DMS 273 treated with DMSO at 0.1 percent for 48 hours (cell line): ENCODE results near the gene HSPB6.
"Not testable (repeated sequence)": the region's sequence is repeated elsewhere in the genome, so short reads cannot be mapped to it uniquely, and the experiment has no call there.

Experiments
- DNase-seq: peaks from one replicate; lab custom pipeline; 2025; lab: John Stamatoyannopoulos, UW

HSPB6 gene

DNA sequence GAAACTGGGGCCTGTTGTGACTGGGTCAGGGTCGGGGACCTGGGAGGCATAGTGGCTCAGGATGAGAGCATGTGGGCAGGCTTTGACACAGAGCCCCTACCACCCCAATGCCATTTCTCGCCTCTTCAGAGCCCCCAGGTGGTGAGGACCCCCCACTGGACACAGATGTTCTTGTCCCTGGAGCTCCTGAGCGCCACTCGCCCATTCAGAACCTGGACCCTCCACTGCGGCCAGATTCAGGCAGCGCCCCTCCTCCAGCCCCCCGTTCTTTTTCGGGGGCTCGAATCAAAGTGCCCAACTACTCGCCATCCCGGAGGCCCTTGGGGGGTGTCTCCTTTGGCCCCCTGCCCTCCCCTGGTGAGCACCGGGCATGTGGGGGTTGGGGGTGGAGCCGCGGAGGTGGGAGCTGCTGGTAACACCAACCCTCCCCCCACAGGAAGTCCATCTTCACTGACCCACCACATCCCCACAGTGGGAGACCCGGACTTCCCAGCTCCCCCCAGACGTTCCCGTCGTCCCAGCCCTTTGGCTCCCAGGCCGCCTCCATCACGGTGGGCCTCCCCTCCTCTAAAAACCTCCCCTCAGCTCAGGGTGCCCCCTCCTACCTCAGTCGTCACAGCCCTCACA, 24.9 kb downstream of the HSPB6 start:
- DNase-seq, result no peak

DNA sequence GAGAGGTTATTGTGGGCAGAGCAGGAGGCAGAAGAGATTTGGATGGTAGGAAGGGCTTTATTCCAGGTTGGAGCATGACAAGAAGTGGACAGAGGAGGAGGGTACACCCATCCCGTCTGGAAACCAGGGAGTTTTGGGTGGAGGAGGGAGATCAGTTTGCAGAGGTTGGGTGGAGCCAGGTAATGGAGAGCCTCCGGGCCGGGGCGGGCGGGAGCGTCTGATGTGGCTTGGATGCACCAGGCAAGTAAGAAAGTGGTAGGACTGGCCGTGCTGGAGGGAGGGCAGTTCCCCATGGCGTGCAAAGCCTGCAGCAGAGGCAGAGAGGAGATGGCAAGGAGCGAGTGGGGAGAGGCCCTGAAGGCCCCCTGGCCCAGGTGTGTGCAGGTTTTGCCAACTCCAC, 25.5 kb downstream of the HSPB6 start:
- DNase-seq, result no peak

DNA sequence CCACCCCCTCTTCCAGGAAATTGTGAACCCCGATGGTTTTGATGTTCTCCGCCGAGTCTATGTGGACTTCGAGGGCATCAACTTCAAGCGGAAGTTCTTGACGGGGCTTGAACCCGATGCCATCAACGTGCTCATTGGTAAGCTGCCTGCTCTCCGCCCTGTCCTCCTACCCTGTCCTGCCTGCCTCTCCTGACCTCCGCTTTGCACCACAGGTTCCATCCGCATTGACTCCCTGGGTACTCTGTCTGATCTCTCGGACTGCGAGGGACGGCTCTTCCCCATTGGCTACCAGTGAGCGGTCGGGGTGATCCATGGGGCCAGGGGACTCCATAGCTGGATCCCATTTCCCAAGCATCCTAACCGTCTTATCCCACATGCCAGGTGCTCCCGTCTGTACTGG, 26.5 kb downstream of the HSPB6 start:
- no peak for DNase-seq

DNA sequence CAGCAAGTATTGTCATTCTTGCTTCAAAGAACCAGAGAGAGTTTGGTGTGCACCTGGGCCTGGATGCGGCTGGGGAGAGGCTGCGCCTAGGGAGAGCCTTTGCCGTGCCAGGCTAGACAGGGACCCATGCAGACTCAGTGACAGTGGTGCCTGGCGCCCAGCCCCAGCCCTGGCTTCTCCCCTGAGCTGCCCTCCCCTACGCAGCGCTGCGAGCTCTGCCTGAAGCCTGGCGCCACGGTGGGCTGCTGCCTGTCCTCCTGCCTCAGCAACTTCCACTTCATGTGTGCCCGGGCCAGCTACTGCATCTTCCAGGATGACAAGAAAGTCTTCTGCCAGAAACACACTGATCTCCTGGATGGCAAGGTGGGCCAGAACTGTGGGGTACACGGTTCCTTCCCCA, 27.1 kb downstream of the HSPB6 start:
- no peak for DNase-seq

DNA sequence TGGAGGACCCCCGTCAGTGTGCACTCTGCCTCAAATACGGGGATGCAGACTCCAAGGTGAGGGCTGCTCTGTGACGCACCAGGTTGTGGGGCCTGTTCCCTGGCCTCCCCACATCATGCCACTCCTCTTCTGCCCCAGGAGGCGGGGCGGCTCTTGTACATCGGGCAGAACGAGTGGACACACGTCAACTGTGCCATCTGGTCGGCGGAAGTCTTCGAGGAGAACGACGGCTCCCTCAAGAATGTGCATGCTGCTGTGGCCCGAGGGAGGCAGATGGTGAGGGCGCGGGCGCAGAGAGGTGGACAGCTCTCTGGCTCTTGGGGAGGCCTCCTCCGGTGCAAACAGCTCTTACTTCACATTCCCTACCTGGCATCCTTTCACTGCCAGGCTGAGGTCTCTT, 27.8 kb downstream of the HSPB6 start:
- no peak for DNase-seq

DNA sequence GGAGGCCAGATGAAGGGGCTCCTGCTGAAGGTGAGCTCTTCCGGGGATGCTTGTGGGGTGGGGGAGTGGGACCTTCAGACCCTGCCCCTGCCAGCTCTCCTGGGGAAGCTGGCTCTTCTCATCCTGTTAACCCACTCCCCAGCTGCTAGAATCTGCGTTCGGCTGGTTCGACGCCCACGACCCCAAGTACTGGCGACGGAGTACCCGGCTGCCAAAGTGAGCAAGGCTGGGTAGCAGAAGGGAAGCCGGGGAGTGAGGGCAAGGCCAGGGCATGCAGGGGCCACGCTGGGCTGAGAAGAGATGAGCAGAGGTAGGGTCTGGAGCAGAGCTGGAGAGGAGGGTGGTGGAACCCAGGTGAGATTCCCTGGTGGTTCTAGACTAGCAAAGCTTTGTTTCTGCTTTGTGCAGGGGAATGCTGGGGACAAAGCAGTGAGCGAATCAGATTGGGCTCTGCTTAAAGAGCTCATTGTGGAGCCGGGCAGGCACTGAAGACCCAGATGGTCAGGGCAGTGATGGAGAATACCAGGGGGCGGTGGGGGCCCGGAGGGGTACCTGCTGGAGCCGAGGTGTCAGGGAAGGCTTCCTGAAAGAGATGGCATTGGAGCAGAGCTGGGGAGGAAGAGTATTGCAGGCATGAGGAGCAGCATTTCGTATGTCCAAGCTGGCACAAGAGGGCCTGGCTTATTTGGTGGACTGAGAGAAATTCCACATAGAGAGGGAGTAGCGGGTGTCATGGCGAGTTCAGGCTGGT, 28.7 kb downstream of the HSPB6 start:
- DNase-seq, result no peak

DNA sequence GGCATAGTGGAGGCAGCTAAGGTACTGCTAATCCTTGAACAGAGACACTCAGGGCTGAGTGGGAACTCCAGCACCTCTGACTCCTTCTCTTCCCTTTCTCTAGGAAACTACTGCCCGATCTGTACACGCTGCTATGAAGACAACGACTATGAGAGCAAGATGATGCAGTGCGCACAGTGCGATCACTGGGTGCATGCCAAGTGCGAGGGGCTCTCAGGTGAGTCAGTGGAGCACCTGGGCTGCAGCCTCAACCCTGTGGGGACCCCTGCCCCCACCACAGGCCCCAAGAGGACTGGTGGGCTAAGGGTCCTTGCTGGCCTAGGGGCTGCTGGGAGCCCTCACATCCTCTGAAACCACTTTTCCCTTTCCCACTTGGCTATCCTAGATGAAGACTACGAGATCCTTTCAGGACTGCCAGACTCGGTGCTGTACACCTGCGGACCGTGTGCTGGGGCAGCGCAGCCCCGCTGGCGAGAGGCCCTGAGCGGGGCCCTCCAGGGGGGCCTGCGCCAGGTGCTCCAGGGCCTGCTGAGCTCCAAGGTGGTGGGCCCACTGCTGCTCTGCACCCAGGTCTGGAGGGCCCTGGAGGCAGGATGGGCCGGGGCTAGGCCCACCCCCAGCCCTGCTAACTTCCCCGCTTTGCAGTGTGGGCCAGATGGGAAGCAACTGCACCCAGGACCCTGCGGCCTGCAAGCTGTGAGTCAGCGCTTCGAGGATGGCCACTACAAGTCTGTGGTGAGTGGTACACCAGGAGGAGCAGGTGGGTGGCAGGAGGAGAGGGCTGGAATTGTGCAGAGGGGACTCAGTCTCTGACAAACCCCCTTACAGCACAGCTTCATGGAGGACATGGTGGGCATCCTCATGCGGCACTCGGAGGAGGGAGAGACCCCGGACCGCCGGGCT, 29.5 kb downstream of the HSPB6 start:
- no peak for DNase-seq

DNA sequence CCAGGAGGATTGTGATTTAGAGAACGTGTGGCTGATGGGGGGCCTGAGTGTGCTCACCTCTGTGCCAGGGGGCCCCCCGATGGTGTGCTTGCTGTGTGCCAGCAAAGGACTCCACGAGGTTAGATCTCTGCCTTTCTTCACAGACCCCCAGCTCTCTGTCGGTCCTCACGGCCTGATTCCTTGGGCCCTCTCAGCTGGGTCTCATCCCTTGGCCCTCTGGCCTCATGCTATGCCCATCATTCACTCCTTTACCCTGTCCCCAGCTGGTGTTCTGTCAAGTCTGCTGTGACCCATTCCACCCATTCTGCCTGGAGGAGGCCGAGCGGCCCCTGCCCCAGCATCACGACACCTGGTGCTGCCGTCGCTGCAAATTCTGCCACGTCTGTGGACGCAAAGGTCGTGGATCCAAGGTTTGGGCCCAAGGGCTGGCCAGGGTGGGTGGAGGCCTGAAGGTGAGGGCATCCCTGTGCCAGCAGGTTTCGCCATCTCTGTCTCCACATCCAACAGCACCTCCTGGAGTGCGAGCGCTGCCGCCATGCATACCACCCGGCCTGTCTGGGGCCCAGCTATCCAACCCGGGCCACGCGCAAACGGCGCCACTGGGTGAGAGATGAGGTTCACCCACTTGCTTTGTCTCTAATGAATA, 31.5 kb downstream of the HSPB6 start:
- no peak for DNase-seq

DNA sequence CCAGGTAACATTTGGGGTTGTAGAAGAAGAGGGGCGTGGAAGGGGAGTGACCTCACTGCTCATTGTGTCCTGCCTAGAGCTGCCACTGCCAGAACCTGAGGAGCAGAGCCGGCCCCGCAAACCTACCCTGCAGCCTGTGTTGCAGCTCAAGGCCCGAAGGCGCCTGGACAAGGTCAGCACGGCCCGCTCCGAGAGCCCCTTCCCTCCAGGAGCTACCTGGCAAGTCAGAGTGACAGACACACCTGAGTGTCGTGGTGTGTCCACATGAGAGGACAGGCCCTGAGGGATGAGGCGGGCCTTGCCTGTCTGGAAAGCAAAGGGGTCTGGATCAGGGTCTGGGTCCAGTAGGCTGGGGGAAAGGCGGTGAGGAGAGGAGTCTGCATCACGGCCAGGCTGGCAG, 32.3 kb downstream of the HSPB6 start:
- no peak for DNase-seq

DNA sequence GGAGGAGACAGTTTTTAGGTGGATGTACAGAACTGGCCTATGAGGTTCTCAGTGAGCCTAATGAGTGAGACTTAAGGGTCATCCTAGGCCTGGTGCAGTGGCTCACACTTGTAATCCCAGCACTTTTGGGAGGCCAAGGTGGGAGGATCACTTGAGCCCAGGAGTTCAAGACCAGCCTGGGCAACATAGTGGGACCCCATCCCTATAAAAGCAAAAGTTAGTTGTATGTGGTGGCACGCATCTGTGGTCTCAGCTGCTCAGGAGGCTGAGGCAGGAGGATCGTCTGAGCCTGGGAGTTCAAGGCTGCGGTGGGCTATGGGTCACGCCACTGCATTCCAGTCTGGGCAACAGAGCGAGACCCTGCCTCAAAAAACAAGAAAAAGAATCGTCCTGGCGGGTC, 32.7 kb downstream of the HSPB6 start:
- DNase-seq, result not testable (repeated sequence)

DNA sequence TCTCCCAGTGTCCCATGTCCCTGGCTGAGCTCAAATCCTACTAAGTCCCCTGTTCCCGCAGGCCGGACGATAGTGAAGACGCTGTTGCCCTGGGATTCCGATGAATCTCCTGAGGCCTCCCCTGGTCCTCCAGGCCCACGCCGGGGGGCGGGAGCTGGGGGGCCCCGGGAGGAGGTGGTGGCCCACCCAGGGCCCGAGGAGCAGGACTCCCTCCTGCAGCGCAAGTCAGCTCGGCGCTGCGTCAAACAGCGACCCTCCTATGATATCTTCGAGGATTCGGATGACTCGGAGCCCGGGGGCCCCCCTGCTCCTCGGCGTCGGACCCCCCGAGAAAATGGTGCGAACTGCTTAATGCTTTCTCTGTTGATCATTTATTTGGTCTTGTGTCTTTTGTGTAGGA, 33.2 kb downstream of the HSPB6 start:
- DNase-seq, result no peak

DNA sequence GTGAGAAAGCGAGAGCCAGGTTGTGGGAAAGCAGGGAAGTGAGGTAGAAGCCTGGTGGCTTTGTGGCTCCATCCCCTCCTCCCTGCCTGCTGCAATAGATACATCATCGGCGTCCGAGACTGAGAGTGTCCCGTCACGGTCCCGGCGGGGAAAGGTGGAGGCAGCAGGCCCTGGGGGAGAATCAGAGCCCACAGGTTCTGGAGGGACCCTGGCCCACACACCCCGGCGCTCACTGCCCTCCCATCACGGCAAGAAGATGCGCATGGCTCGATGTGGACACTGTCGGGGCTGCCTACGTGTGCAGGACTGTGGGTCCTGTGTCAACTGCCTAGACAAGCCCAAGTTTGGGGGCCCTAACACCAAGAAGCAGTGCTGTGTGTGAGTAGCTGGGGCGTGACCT, 33.9 kb downstream of the HSPB6 start:
- DNase-seq, result no peak

DNA sequence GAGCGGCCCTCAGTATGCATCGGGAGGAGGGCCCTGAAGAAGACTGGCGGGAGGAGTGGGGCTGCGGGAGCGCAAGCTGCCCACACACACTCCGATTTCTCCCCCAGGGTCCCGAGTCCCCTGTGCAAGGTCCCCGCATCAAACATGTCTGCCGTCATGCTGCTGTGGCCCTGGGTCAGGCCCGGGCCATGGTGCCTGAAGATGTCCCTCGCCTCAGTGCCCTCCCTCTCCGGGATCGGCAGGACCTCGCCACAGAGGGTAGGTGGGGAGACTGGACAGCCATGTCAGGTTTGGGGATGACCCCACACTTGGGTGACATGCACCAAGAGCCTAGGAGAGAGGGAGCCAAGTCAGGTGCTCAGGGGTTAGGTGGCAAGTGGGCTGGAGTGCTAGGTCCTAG, 34.4 kb downstream of the HSPB6 start:
- DNase-seq, result no peak

DNA sequence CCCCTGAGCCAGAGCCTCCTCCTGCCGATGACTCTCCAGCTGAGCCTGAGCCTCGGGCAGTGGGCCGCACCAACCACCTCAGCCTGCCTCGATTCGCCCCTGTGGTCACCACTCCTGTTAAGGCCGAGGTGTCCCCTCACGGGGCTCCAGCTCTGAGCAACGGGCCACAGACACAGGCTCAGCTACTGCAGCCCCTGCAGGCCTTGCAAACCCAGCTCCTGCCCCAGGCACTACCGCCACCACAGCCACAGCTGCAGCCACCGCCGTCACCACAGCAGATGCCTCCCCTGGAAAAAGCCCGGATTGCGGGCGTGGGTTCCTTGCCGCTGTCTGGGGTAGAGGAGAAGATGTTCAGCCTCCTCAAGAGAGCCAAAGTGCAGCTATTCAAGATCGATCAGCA, 35.5 kb downstream of the HSPB6 start:
- no peak for DNase-seq

DNA sequence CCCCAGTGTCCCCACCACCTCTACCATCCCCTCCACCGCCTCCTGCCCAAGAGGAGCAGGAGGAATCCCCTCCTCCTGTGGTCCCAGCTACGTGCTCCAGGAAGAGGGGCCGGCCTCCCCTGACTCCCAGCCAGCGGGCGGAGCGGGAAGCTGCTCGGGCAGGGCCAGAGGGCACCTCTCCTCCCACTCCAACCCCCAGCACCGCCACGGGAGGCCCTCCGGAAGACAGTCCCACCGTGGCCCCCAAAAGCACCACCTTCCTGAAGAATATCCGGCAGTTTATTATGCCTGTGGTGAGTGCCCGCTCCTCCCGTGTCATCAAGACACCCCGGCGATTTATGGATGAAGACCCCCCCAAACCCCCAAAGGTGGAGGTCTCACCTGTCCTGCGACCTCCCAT, 36.2 kb downstream of the HSPB6 start:
- DNase-seq, result no peak

DNA sequence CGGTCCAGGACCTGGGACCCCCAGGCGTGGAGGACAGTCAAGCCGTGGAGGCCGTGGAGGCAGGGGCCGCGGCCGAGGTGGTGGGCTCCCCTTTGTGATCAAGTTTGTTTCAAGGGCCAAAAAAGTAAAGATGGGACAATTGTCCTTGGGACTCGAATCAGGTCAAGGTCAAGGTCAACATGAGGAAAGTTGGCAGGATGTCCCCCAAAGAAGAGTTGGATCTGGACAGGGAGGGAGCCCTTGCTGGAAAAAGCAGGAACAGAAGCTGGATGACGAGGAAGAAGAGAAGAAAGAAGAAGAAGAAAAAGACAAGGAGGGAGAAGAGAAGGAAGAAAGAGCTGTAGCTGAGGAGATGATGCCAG, 36.7 kb downstream of the HSPB6 start:
- no peak for DNase-seq

DNA sequence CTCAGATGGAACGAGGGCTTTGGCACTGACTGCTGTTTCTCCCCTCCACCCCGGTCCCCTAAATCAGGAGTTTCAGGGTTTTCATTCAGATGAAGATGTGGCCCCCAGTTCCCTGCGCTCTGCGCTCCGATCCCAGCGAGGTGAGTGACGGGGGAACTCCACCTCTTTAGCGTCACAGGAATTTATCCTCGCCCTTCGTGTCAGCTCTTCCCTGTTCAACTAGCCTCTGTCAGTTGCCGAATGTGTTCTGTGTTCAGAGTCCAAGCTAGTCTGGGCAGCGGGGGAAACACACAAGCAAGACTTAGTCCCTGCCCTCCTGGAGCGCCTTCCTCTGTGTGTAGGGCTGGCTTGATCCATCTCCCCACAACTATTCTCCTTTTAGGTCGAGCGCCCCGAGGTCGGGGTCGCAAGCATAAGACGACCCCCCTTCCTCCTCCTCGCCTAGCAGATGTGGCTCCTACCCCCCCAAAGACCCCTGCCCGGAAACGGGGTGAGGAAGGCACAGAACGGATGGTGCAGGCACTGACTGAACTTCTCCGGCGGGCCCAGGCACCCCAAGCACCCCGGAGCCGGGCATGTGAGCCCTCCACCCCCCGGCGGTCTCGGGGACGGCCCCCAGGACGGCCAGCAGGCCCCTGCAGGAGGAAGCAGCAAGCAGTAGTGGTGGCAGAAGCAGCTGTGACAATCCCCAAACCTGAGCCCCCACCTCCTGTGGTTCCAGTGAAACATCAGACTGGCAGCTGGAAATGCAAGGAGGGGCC, 37.2 kb downstream of the HSPB6 start:
- DNase-seq, result no peak

DNA sequence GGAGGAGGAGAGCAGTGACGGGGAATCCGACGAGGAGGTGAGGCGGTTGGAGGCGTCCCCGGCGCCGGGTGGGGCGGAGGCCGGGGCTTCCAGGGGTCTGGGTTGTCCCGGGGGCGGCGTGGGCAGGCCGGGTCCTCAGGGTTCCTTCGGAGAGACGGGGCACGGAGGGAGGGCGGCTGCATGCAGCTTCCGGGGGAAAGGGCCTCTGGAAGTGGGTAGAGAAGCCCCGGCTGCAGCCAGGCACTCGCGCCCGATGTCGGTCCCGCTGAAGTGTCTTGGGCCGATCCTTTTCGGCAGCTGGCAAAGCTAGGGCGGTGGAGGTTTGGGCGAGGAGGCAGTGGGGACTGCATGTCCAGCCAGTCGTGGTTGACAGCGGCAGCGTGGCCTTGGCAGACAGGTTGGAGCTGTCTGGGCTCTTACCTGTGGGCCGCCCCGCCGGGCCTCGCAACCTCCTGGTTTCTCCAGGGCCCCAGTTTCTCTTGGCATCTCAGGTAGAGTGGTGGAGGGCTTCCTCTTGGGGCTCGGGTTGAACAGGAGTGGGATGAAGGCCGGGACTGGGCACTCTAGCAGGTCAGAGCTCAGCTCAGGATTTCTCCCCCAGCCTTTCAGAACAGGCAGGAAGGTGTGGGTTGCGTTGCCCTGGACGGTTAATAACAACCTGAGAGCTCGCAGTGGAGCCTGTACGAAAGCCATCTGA, 38.3 kb downstream of the HSPB6 start:
- DNase-seq, result no peak

DNA sequence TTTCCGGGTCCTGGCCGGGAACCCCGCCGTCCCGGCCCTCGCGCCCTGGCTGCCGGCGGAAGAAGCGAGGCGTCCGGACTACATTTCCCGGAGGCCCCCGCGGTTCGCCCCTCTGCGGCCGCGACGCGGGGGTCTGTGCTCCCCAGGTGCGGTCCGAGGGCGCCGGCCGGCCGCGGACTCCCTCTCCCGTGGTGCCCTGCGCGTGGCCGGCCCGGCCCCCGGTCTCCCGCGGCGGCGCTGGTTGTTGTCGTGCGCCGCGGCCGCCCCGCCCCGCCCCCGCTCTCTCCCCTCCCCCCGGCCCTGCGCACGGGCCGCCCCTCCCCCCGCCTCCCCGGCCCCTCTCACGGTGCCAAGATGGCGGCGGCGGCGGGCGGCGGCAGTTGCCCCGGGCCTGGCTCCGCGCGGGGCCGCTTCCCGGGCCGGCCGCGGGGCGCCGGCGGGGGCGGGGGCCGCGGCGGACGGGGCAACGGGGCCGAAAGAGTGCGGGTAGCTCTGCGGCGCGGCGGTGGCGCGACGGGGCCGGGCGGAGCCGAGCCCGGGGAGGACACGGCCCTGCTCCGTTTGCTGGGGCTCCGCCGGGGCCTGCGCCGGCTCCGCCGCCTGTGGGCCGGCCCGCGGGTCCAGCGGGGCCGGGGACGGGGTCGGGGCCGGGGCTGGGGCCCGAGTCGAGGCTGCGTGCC, 39.0 kb downstream of the HSPB6 start, which contains the start of gene KMT2B:
KMT2B (plus strand) TSS at position 339 of the 680 bp plus-strand sequence; CDS start at position 355, 16 bp downstream.
- no peak for DNase-seq
